GM18499 (cell line): ENCODE results near the gene PPP1R13B.

Experiments used
- ATAC-seq: cut with Tn5 transposase; IDR thresholded peaks from one replicate; pipeline ENCODE4 v1.9.1; 2021; ENCODE audit warnings: moderate number of reproducible peaks; ENCODE audit not compliant: insufficient read depth, unreplicated experiment

PPP1R13B gene

DNA sequence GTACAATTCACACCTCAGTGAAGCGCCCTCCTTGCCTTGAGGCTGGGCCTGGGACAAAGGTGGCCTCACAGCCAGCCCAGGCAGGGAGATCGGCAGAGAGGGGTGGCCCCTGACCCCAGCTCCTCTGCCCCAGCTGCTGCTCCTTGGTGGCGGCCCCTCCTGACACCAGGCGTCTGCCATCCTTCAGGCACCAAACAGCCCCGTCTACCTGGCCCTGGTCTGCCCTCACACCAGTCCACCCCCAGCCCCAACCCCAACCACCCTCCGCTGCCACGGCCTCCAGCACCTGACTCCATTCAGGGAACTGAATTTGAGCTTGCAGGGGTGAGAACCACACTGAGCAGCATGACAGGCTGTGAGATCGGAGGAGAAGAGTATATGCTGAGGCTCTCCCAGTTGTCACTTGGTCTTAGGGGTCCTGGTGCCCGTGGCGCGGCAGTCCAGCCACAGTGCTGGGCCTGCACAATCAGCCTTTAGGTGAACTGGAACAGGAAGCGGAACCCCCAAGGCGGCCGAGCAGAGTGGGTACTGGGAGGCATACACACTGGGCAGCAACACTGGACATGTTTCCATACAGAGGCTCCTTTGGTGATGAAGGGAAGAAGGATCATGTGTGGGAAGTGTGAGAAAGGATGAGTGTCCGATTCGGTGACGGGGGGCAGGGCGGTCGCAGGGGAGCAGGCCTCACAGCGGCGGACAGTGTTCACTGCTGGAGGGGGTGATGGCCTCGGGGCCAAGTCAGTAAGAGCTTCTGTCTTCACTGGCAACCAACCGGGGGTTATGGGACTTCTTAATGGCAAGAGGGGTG, 113.1 kb downstream of the PPP1R13B start:
- no peak for ATAC-seq

DNA sequence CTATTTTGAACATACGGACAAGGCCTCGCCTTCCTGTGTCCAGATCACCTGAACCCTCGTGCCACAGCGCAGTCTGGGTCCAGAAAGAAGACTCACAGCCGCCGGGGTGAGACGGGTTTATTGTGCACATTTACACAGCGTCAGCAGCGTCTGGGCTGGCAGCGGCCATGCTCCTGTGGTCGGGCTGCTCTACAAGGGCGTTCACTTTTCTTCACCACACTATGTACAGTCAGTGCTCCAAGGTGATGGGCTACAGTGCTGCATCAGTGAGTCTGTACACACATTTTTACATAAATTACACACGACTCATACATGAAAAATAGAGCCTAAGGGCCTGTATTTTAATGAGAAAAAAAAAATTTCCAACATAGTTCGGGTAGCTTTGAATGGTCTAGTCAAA, 113.7 kb downstream of the PPP1R13B start:
- no peak for ATAC-seq

DNA sequence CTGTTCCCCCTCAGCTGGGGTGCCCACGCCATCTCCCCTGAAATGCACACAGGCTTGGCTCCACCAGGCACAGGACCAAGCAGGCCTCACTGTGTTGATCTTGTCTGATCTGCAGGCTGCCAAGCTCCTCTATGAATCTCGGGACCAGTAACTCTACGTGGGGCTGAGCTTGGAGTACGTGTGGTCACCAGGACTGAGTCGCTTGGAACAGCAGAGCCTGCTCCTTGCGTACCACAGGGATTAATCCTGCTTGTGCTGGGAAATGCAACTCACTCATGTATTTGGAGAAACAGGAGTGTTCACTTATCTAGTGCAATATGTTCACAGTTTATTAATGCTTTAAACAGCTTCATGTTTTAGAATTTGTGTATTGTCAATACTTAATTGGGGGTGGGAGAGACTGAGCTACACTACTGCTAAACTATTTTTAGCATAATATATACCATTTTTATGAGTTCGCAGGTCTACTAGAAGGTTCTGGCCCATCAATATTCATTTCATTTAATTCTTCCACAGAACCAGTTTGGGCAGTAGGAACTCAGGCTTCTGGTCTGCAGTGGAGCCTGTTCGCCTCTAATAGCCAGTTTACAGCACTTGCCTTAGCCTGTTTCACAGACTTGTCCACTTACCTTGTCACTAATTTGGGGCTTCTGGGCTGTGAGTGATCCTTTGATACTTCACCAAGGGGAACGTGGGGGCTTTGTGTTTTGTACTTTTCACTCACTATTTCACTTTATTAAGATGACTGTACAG, 114.3 kb downstream of the PPP1R13B start:
- ATAC-seq: no peak

DNA sequence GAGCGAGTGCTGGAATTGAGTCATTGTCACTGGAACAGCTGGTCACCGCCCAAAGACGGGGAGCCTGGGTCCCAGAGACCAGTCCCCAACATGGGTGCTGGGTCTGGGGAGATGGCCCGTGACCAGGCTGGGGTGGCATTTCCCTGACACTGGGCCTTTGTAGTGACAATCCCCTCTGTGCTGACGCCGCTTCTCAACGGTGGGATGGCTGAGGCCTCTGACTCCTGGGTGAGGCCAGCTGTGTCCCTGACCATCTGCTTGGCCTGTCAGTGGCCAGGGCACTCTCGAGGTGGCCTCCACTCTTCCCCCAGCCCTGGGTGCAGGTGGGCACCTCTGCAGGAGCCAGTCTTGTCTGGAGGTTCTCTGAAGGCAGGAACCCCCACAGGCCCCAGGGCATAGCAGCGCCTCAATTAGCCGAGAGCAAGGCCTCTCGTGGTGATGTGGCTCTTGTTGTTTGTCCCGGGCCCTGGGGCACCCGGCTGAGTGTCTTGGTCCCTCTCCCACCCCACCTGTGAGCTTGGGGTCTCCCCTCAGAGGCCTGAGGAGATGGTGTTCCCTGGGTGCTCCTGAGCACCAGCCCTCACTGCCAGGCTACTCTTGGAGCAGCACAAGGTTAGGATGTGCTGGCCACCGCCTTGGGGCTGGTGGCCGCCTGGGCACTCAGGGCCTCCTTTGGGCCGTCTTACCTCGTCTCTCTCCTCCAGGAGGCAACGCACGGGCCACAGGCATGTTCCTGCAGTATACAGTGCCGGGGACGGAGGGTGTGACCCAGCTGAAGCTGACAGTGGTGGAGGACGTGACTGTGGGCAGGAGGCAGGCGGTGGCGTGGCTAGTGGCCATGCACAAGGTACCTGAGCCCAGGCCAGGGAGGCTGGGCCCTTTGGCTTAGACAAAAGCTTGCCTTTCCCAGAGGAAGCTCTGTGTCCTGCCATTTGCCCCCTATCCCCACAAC, 115.2 kb downstream of the PPP1R13B start:
- no peak for ATAC-seq

DNA sequence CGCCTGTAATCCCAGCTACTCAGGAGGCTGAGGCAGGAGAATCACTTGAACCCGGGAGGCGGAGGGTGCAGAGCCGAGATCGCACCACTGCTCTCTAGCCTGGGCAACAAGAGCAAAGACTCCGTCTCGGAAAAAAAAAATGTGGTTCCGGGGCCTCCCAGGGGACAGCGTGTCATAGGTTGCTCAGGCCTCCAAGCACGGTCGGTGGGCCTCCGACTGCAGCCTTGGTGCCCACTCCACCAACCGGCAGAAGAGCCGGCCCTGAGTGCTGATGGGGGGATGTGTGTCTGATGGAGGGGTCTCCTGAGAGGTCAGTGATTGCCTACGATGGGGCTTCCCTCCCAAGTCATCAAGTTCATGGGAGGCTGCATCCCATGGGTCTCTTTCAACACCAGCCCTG, 115.9 kb downstream of the PPP1R13B start:
- ATAC-seq: no peak

DNA sequence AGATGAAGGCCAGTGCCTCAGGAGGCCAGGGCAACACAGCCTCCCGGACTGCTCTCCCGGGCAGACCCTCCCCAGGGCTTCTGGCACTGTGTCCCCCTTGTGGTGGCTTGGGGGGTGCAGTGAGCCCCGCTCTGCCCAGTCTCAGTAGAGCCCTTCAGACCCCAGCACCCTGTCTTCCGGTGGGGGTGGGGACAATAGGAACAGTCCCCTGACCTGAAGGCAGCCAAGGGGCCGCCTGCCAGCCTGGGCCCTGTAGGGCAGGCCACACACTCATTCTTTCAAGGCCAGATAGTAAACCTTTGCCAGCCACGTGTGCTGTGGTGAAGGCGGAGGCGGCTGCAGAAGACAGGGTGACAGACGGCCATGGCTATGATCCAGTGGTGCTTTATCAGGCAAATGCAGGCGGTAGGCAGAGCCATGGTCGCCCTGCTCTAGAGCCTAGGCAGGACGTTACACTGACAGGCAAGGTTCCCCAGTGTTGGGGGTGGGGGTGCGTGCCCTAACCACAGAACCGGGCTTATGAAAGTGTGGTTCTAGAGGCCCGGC, 116.8 kb downstream of the PPP1R13B start:
- no peak for ATAC-seq

DNA sequence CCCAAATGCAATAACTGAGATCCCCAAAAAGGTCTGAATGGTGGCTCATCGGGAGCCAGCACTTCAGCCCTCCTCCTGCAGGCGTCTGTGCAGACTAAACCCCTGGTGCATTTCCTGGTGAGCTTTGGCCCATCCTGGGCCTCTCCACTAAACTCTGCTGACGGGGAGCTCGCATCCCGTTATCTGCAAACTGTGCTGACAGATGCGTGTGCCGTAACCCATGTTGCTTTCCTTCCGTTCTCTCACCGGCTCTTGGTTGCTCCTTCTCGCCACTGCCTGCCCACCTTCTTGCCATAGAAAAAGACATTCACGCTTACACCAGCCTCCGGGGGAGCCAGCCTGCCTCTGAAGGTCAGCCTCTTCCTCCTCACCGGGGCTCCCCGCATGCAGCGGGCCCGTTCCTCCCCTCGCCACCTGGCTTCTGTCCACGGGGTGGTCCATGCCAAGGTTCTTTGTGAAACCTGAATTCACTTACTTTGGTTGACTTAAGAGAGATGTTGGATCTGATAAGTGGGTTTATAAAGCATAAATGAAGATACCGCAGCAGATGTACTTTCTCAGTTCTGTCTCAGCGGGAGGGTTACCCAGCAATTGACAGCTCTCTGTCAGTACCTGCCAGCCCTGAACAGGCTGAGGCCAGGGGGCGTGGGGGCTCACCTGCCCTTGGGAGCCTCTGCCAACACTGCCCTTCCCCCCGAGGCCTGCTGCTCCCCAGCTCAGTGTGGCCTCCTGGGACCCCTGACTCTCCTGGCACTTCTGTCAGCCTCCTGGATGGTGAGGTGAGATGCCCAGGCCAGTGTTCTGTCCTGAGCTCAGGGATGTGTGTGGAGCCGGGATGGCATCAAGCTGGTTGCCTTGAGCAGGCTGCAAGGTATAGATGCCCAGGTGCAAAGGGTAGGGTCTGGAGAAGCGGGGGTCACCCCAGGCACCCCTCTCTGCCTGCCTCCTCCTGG, 117.6 kb downstream of the PPP1R13B start:
- no peak for ATAC-seq

DNA sequence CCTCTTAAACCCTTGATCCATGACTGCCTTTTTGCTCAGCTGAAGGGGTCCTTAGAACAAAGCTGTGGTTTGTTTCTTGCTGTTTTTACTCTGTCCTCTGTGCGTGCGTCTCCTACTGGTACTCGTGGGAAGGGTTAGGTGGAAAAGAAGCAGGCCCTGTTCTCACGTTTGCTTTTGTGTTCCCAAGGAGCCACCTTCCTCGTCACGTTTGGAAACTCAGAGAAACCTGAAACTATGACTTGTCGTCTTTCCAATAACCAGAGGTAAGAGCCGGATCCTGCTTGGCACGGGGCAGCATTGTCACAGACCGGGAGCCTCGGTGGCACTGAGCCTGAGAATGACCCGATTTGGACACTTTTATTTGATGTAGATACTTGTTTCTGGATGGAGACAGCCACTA, 118.7 kb downstream of the PPP1R13B start:
- no peak for ATAC-seq

DNA sequence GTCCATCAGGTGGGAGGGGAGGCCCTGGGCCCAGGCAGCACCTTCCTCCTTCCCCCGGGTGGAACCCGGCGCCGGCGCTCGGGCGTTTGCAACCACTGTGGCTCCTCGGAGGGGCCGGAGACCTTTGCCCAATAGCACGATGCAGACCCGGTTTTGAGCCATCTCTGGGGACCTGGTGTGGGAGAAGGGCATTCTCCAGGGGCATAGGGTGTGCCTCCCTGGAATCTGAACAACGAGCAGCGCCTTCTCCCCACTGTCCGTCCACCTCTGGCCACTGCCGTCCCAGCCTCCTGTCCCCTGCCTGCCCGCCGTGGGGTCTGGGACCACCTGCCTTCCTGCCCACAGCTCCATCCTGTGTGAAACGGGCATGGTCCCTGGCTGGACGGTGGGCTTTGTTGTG, 119.2 kb downstream of the PPP1R13B start:
- ATAC-seq: no peak

DNA sequence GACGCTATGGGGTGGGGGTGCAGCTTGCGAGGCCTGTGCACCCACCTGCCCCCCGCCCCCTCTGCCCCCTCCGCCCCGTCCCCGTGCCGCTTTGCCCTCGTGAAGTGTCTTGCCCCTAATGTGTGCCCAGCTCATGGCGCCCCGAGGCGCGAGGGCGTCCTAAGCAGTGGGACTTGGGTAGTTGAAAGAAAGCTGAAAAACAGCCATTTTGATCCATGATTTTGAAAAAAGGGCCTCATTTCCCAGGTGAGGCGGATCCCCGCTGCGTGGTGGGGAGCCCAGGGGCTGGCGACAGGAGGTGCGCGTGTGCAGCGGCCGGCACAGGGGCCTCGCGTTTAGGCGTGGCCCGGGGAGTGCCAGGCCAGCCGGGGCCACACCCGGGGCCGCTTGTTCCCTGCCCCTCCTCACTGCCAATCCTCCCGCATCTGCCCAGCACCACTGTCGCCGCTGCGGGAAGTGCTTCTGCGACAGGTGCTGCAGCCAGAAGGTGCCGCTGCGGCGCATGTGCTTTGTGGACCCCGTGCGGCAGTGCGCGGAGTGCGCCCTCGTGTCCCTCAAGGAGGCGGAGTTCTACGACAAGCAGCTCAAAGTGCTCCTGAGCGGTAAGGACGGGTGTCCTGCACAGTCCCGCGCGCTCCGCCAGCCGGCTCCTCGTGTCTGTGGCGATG, 119.9 kb downstream of the PPP1R13B start:
- no peak for ATAC-seq

DNA sequence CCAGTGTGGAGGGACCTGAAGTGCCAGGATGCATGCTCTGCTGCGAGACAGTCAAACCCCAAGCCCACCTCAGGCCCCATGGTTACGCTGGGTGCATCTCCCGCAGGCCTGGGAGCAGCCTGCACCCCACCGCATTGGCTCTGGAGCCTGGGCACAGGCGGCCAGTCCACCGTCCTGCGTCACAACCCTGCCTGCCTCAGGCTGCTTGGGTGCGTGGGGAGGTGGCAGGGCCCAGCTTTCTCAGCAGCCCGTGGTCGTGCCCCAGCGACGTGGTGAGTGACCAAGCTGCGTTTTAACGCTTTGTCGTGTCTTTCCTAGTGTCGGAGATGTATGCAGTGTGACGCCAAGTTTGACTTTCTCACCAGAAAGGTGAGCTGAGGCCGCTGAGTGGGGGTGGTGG, 120.9 kb downstream of the PPP1R13B start:
- ATAC-seq: no peak

DNA sequence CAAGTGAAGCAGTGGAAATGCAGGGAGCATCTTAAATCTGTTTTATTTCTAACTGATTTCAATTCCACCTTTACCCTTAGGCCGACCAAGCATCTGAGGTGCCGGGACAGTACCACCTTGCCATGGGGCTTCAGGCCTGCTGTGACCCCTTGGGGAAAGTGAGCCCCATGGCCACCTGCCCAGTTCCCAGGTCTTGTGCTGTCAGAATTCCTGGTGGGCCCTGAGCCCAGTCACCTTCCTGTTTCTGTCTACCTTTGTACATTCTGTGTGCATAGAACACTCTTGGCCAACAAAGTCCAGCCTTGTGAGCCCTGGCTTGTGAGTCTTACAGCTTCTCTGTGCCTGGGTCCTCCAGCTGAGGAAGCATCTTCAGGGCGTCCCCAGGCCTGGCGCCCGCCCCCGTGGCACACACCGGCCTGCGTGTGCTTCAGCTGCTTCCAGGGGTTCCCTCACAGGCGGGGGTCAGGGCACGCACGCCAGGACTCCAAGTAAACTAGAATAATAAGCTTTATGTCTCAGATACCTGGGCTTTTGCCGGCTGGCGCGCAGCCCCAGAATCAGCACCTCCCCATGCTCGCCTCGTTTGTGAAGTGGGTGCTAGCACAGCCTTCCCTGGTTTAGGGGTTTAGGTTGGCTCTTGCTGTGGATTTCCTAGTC, 121.5 kb downstream of the PPP1R13B start:
- no peak for ATAC-seq

DNA sequence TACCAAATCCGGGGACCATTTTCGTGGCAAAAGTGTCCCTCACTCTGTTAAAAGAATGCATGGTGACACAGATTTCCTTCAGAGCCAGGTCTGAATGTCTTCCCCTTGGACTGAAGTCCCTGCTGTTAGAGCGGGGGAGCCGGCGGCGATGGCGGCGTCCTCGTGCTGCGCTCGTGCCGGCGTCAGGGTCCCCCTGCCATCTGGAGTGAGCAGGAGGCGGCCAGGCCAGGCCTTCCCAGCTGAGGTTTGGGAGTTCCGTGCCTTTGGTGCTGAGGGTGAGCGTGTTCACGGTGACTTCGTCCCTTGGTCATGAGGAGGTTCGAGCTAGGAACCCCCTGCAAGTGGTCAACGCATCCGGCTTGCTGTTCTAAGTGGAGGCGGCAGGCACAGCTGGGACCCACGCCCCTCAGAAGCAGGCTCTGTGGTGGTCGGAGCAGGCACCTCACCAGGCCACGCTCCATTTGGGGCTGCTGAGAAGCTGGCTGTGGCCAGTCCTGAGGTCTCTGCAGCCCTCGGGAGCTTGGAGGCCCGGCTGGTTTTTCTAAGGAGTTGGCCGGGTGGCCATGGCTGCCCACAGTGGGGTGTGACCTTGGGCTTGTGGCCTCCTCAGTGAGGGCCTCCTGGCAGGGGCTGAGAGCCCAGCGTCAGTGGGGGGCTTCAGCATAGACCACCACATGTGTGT, 122.2 kb downstream of the PPP1R13B start:
- ATAC-seq: no peak

DNA sequence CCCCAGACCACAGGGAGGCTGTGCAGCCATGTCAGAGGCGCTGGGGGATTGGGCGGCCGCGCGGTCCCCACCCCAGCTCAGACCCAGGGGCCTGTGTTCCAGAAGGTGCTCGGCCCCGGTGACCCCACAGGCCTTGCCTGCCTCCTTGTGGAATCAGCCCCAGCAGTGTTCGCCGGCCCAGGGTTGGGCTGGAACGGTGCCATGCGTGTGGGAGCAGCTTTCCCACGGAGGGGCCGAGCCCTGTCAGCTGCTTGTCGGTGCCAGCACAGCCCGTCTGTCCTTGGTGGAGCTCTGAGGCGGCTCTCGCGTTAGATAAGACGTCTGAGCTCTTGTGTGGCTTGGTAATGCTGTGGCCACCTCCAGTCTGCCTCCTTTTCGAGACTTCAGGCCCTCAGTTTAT, 123.3 kb downstream of the PPP1R13B start:
- no peak for ATAC-seq

DNA sequence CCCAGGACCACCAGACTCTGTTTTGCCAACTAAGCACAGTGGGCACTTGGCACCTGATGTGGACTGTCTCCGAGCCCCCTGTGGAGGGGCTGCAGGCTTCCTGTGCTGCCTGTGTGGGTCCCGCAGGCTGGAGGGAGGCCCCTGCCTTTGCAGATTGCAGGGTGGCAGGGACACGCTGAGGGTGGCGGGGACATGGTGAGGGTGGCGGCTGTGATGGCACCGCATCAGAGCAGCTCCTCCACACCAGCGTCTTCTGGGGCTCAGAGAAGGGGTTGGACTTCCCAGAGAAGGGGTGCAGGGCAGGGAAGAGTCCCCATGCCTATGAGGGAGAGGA, 123.7 kb downstream of the PPP1R13B start:
- ATAC-seq: no peak

DNA sequence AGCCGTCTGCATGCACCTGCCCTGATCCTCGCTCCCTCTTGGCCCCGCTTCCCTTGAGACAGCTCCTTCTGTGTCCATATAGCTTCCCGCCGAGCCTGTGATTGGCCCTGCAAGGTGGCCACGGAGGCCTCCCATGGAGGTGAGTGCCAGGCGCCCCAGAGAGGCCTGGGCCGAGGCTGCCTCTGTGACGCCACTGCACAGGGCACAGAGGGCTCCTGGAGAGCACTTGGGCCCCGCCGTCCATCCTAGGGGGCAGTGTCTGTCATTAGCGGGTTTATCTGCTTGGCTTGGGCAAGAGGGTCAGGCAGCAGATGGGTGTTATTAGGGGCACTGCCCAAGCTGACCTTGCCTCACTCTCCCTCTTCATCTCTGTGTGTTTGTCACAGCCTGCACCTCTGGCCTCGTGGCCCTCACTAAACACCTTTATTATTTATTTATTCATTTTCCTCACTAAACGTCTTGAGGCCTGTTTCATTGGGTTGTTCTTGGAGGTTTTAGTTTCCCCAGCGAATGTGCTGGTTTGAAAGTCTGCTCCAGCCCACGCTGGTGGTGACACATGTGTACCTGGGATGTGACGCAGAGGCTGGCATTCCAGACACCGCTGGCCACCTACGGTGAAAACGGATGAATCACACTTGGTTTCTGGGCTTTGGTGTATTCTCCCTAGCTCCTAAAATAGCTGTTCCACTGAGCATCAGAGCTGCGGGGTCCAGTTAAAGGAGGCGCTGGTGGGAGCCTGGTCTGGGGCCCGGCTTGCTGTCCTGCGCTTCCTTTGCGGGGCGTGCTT, 125.8 kb downstream of the PPP1R13B start:
- no peak for ATAC-seq

DNA sequence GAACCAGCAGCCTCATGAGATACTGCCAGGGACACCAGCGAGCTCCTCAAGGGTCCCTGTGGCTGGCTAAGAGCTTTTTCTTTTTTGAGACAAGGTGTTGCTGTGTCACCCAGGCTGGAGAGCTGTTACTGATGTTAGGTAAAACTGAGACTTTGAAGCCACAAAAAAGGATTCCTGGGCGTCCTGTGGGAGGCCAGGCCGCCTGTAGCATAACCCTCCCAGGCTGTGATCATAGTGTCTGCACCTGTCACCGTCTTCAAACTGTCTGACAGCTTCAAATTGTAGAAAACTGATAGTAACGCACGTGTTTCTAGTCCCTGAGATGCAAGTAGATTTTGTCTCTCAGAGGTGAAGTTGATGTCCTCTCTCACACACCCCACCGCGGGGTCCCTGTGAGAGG, 127.6 kb downstream of the PPP1R13B start:
- no peak for ATAC-seq
